Panc1 (cell line): Measurements from ENCODE around the gene YBX1. TPM values are rescaled to one million over a fixed set of nuclear protein-coding genes. Genes with fewer than 3 reads are reported as not detected.

Experiments
- ATAC-seq: fragments of 200-7000 bp; cut with Tn5 transposase; 2 replicates; pipeline ENCODE4 v1.9.1; 2020; ENCODE audit warnings: mild to moderate bottlenecking, moderate library complexity
- BruUV-seq: library from RNA; stranded (reverse); fragments of 400-500 nt; replicated peaks from 2 replicates; lab custom pipeline; 2021; lab: Mats Ljungman, UMichigan
- CTCF ChIA-PET: fragments of 300-600 bp; sonication (Branson Sonifier 250); formaldehyde crosslinking; loops from one replicate; lab custom pipeline; 2022; ENCODE audit warnings: antibody characterized with exemption; lab: Charles Lee
- POLR2A ChIA-PET: fragments of 300-600 bp; sonication (Branson Sonifier 250); formaldehyde crosslinking; loops from one replicate; lab custom pipeline; 2022; ENCODE audit warnings: antibody characterized with exemption; lab: Charles Lee
- DNase-seq: peaks from one replicate; pipeline ENCODE4 v3.0.0-alpha.2; 2010; ENCODE audit warnings: low read depth, low spot score
- H3K27ac ChIP-seq: 2 replicates; pipeline ENCODE4 v1.5.1; 2011; ENCODE audit warnings: mild to moderate bottlenecking, low read length, inconsistent platforms
- H3K27me3 ChIP-seq: fragments of 200-500 bp; sonication (Bioruptor generic); 2 replicates; pipeline ENCODE4 v1.6.0; 2014; ENCODE audit warnings: low read length, inconsistent platforms; ENCODE audit not compliant: control insufficient read depth, insufficient read depth
- H3K36me3 ChIP-seq: fragments of 200-500 bp; sonication (Bioruptor generic); 2 replicates; pipeline ENCODE4 v1.5.1; 2014; ENCODE audit warnings: inconsistent platforms, mild to moderate bottlenecking, low read length, moderate library complexity; ENCODE audit not compliant: control insufficient read depth, insufficient read depth
- H3K4me1 ChIP-seq: 2 replicates; pipeline ENCODE4 v1.5.1; 2011; ENCODE audit warnings: inconsistent platforms, mild to moderate bottlenecking, low read length, moderate library complexity; ENCODE audit not compliant: control insufficient read depth, insufficient read depth
- H3K4me3 ChIP-seq, 2 experiments: 2 replicates each; pipeline ENCODE4 v1.5.1; 2011 to 2012; ENCODE audit warnings: low read depth in 2 of 2, low read length in 2 of 2, mild to moderate bottlenecking in 2 of 2, inconsistent platforms in 1 of 2, moderate library complexity in 1 of 2
- H3K9me3 ChIP-seq: fragments of 200-500 bp; sonication (Bioruptor generic); 2 replicates; pipeline ENCODE4 v1.5.1; 2014; ENCODE audit warnings: low read depth, mild to moderate bottlenecking, inconsistent platforms, low read length, moderate library complexity; ENCODE audit not compliant: control insufficient read depth, insufficient read depth
- CTCF ChIP-seq: fragments of 450-650 bp; IDR thresholded peaks from 2 replicates; pipeline ENCODE4 v1.5.1; 2017; ENCODE audit warnings: mild to moderate bottlenecking
- POLR2AphosphoS5 ChIP-seq: IDR thresholded peaks from 2 replicates; pipeline ENCODE4 v1.6.1; 2012; ENCODE audit warnings: mild to moderate bottlenecking, low read depth, low read length, moderate library complexity
- REST ChIP-seq, 2 experiments: IDR thresholded peaks; 2 replicates each; pipeline ENCODE4 v1.6.1; 2011 to 2012; ENCODE audit warnings: low read depth in 2 of 2, control low read depth in 1 of 2, low read length in 1 of 2, mild to moderate bottlenecking in 1 of 2, moderate library complexity in 1 of 2; ENCODE audit not compliant: insufficient read depth in 1 of 2
- SIN3A ChIP-seq: IDR thresholded peaks from 2 replicates; pipeline ENCODE4 v1.6.1; 2012; ENCODE audit warnings: low read depth, mild to moderate bottlenecking, low read length, moderate library complexity, borderline replicate concordance; ENCODE audit not compliant: insufficient read depth
- TCF7L2 ChIP-seq: IDR thresholded peaks from 2 replicates; pipeline ENCODE4 v1.6.1; 2011; ENCODE audit warnings: mild to moderate bottlenecking, low read depth, low read length, inconsistent platforms
- in situ Hi-C: cut with HindIII; loops from 2 replicates; pipeline ENCODE4 v1.10.0; 2016; ENCODE audit warnings: low sequenced_read_pairs, low pct_unique_long_range_greater_than_20kb
- intact Hi-C: fragments of 100-400 bp; cut with micrococcal nuclease; formaldehyde crosslinking; loops from one replicate; pipeline ENCODE4 v1.10.0; 2022; ENCODE audit not compliant: unreplicated experiment
- total RNA-seq: library from RNA; stranded (reverse); gene quantifications from one replicate; pipeline ENCODE4 v1.2.1, GENCODE V29; 2021; ENCODE audit not compliant: unreplicated experiment

The YBX1 gene
- total RNA-seq, 1 experiment from 2014 or later = 908 TPM

- no peak overlapping the region for H3K27ac ChIP-seq
- CTCF ChIA-PET = no interaction called here
- intact Hi-C loops (loop anchor here (10.0 kb wide), 1 partner anchor 162 kb away; no protein-coding TSS in a partner anchor), in situ Hi-C loops (no loop called here)
- no peaks in the 10 kb centered on the region for H3K9me3 ChIP-seq
- no peaks in the 10 kb centered on the region for H3K36me3 ChIP-seq
- no TSS peak for BruUV-seq
- H3K27me3 ChIP-seq = no peaks in the 10 kb centered on the region
- DNase-seq (no peak), ATAC-seq (no peak)
- TF ChIP-seq CTCF (no peak), TCF7L2 (no peak), POLR2AphosphoS5 (no peak), SIN3A (no peak), REST (IDR thresholded peaks at IDR 0.05; ENCODE audit: insufficient read depth in 1 of 2, low read depth in 2 of 2, low read length in 1 of 2) (no peak)
- no peaks in the 10 kb centered on the region for H3K4me1 ChIP-seq
- H3K4me3 ChIP-seq = no peak overlapping the region
- POLR2A ChIA-PET = no interaction called here
These were observed 54.5 kb downstream of the YBX1 start for GRCh38 chr1:42736571-42737200.

- H3K27me3 ChIP-seq = no peaks in the 10 kb centered on the region
- no peak overlapping the region for H3K4me3 ChIP-seq
- ChIA-PET POLR2A (no interaction called here), CTCF (interaction anchor here (0.8 kb wide), 1 partner anchor 29 kb away, joined by 3 read pairs; no protein-coding TSS in a partner anchor)
- TF ChIP-seq SIN3A (no peak), POLR2AphosphoS5 (no peak), CTCF (no peak), REST (IDR thresholded peaks at IDR 0.05; ENCODE audit: insufficient read depth in 1 of 2, low read depth in 2 of 2, low read length in 1 of 2) (no peak), TCF7L2 (no peak)
- no peaks in the 10 kb centered on the region for H3K4me1 ChIP-seq
- DNase-seq (no peak), ATAC-seq (no peak)
- no peaks in the 10 kb centered on the region for H3K36me3 ChIP-seq
- in situ Hi-C loops (no loop called here), intact Hi-C loops (loop anchor here (10.0 kb wide), 1 partner anchor 162 kb away; no protein-coding TSS in a partner anchor)
- no peaks in the 10 kb centered on the region for H3K9me3 ChIP-seq
- no peak overlapping the region for H3K27ac ChIP-seq
- BruUV-seq = no TSS peak
These were observed 55.0 kb downstream of the YBX1 start for GRCh38 chr1:42737257-42737656.
